ENCODE results near the gene UBXN11. TPM values are rescaled to one million over a fixed set of nuclear protein-coding genes. Genes with fewer than 3 reads are reported as not detected.
A peak's percentile ranks its signal among the peaks of the same experiment; 100 is the strongest.

Gene UBXN11, protein sequence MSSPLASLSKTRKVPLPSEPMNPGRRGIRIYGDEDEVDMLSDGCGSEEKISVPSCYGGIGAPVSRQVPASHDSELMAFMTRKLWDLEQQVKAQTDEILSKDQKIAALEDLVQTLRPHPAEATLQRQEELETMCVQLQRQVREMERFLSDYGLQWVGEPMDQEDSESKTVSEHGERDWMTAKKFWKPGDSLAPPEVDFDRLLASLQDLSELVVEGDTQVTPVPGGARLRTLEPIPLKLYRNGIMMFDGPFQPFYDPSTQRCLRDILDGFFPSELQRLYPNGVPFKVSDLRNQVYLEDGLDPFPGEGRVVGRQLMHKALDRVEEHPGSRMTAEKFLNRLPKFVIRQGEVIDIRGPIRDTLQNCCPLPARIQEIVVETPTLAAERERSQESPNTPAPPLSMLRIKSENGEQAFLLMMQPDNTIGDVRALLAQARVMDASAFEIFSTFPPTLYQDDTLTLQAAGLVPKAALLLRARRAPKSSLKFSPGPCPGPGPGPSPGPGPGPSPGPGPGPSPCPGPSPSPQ
- total RNA-seq (10 to 100 TPM; 39.7 to 51.7 TPM), polyA plus RNA-seq (ENCODE audit: insufficient read depth, low read depth, low replicate concordance) (65.9 TPM)
- long read RNA-seq, donor 1, partial matches to known transcripts, result 174 of 178 reads
- long read RNA-seq, donor 1, other reads (novel, unspliced or antisense), result 0 of 178 reads
- long read RNA-seq, donor 2, partial matches to known transcripts, result 0 of 1 reads
- long read RNA-seq, donor 2, other reads (novel, unspliced or antisense), result 0 of 1 reads

DNA sequence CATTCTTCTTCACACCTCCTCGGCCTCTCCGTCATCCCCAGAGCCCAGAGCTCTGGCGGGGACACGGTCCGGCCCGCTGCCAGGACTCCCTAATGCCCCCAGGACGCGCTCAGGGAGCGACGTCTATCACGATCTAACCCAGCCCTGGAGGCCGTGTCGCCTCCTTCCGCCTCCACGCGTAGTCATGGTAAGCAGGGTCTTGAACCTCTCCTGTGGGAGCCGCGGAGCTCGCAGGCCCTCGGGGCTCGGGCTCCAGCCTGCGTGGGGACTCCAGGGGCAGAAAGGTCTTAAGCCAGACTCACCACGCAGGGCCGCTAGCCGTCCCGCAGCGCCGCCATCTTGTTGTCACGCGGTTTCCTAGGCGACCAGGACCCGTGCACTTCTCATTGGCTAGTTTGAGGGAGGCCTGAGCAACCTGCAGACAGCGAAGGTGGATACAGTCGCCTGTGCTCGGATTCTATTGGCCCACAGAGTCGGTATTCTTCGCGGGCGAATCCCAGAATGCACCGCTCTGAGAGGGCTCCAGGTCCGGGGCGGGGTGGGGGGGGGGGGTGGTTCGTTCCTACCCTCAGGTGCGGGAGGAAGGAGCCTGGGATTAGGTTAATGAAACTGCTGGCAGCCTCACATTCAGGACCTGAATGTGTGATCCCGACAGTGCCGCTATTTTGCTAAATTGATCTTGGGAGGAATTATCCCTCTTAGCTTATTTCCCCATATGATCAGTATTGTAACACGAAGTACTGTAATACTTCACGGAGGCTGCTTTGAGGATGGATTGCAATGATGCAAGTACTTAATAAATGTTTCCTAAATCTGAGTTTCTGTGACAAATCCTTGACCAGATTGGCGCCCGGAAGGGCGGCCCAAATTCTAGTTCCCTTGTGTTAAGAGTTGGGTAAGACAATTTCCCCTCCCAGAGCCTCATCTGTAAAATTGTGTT, at the start of gene UBXN11:
UBXN11 (minus strand) TSS at position 347 of the 940 bp plus-strand sequence. CDS start 3,753 bp downstream, outside the sequence.
- peaks cover 6% of the 10 kb centered on the region for H3K4me1 ChIP-seq
- peak; percentile 98 for DNase-seq
- no peaks in the 10 kb centered on the region for H3K27me3 ChIP-seq
- H3K4me3 ChIP-seq, result peak within 1 kb of the TSS; percentile 63 to 80
- H3K9me3 ChIP-seq, result no peaks in the 10 kb centered on the region
- H3K27ac ChIP-seq, result peak within 1 kb of the TSS; percentile 27
- intact Hi-C loops (cut with DNase I; ENCODE audit: low total_unique reads), result no loop called here
- no peak for TF ChIP-seq POLR2A (IDR thresholded peaks at IDR 0.05)
- TF ChIP-seq, protein P1, sequence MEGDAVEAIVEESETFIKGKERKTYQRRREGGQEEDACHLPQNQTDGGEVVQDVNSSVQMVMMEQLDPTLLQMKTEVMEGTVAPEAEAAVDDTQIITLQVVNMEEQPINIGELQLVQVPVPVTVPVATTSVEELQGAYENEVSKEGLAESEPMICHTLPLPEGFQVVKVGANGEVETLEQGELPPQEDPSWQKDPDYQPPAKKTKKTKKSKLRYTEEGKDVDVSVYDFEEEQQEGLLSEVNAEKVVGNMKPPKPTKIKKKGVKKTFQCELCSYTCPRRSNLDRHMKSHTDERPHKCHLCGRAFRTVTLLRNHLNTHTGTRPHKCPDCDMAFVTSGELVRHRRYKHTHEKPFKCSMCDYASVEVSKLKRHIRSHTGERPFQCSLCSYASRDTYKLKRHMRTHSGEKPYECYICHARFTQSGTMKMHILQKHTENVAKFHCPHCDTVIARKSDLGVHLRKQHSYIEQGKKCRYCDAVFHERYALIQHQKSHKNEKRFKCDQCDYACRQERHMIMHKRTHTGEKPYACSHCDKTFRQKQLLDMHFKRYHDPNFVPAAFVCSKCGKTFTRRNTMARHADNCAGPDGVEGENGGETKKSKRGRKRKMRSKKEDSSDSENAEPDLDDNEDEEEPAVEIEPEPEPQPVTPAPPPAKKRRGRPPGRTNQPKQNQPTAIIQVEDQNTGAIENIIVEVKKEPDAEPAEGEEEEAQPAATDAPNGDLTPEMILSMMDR (IDR thresholded peaks at IDR 0.05), result no peak
- no peaks in the 10 kb centered on the region for H3K36me3 ChIP-seq (ENCODE audit: low read depth, missing control alignments)
- 2% methylated on average over 18 to 51 of the region's 51 CpGs for WGBS, 2 donors

DNA sequence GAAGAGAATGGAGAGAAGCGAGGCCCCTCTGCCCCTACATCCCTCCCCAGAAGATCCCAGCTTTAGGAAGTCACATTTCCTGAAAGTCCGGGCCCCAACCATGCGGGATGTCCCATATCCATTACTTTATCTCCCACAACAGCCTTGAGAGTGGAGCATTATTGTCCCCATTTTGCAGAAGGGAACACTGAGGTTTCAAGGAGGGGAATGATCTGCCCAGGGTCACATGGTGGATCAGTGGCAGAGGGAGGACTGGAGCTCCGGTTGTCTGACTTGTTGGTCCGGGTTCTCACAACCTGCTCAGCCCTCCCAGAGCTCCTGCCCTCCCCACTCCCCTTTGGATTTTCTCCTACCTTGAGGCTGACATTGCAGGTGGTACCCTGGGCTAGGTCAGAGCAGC, 49.7 kb upstream of the UBXN11 start:
- H3K4me3 ChIP-seq, result no peak overlapping the region
- intact Hi-C loops (cut with DNase I; ENCODE audit: low total_unique reads), result no loop called here
- no peaks in the 10 kb centered on the region for H3K36me3 ChIP-seq (ENCODE audit: low read depth, missing control alignments)
- H3K9me3 ChIP-seq, result no peaks in the 10 kb centered on the region
- TF ChIP-seq POLR2A (IDR thresholded peaks at IDR 0.05), result no peak
- TF ChIP-seq, protein P1 (IDR thresholded peaks at IDR 0.05), result no peak
- no peaks in the 10 kb centered on the region for H3K4me1 ChIP-seq
- H3K27ac ChIP-seq, result no peak overlapping the region
- no peak for DNase-seq
- H3K27me3 ChIP-seq, result no peaks in the 10 kb centered on the region
- WGBS, 2 donors, result 87 to 92% methylated on average over 4 to 5 of the region's 5 CpGs

DNA sequence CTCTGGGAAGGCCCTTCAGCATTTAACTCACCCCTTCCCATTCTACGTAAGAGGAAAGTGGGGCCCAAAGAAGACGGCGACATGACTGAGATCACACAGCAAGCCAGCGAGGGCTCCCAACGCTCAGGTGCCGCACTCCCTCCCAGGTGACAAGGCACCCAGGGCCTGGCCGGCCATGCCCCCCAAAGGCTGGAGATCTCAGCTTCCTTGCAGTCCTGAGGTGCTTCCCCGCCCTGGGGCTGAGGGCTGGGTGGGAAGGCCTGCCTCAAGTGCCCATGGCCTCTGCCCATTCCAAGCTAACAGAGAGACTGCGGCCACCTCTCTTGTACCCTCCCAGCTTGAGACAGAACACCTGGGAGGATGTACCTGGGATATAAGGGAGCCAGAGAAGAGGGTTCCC, 48.5 kb upstream of the UBXN11 start:
- 94 to 96% methylated on average over 8 to 9 of the region's 9 CpGs for WGBS, 2 donors
- DNase-seq, result no peak
- Histone ChIP-seq H3K27ac (no peak overlapping the region), H3K4me1 (no peaks in the 10 kb centered on the region), H3K4me3 (no peak overlapping the region), H3K27me3 (no peaks in the 10 kb centered on the region), H3K36me3 (ENCODE audit: low read depth, missing control alignments) (no peaks in the 10 kb centered on the region), H3K9me3 (no peaks in the 10 kb centered on the region)
- intact Hi-C loops (cut with DNase I; ENCODE audit: low total_unique reads), result no loop called here
- TF ChIP-seq POLR2A (IDR thresholded peaks at IDR 0.05), result no peak
- TF ChIP-seq, protein P1 (IDR thresholded peaks at IDR 0.05), result no peak

DNA sequence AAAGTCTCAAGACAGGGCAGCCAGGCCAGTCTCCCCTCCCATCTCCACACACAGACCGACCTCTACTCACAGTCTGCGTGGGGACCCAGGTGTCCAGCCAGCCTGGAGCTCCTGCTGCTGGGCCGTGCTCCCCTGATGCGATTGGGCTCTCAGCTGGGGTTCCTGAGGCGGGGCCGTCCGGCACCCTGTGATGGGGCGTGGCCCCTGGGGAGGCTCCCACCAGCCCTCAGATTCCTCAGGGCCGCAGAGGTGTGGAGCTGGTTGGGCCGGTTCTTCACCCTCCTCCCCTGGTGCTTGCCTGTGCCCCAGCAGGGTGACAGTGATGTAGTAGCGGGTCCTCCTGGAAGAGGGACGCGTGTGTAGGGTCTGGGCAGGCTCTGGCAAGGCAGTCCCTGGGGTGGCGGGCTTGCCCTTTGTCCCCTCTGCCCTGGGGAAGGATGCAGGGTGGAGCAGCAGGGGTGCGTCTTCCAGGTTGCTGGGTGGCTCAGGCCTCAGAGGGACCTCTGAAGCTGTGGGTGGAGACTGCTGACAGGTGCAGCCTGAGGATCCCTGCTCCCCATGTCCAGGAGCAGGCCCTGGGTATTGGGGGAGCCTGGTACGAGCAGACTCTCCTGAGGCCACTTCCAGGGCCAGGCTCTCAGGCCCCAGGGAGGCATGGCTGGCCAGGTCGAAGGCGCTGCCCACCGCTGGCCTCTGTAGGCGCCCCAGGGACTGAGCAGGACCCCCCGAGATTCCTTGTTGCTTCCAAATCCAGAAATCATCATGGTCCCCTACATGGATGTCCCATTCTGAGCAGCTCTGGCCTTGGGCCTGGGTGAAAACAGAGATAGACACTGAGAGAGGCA, 47.8 kb upstream of the UBXN11 start, which contains the start of gene CRYBG2:
CRYBG2 (minus strand) TSS at position 155 of the 845 bp plus-strand sequence. CDS start 7,473 bp downstream, outside the sequence.
- no peaks in the 10 kb centered on the region for H3K27me3 ChIP-seq
- TF ChIP-seq, protein P1 (IDR thresholded peaks at IDR 0.05), result no peak
- no peak for TF ChIP-seq POLR2A (IDR thresholded peaks at IDR 0.05)
- WGBS, 2 donors, result 70 to 91% methylated on average over 7 to 21 of the region's 21 CpGs
- no peaks in the 10 kb centered on the region for H3K9me3 ChIP-seq
- no peaks in the 10 kb centered on the region for H3K36me3 ChIP-seq (ENCODE audit: low read depth, missing control alignments)
- H3K4me3 ChIP-seq, result no peak within 1 kb of the TSS
- intact Hi-C loops (cut with DNase I; ENCODE audit: low total_unique reads), result no loop called here
- no peak for DNase-seq
- no peak within 1 kb of the TSS for H3K27ac ChIP-seq
- no peaks in the 10 kb centered on the region for H3K4me1 ChIP-seq
